Endothelial cell of umbilical vein (primary cell): ENCODE results near the gene APBB1. TPM values are rescaled to one million over a fixed set of nuclear protein-coding genes. Genes with fewer than 3 reads are reported as not detected.

ENCODE experiments used
- BruUV-seq: library from RNA; stranded (reverse); fragments of 400-500 nt; replicated peaks from 2 replicates; lab custom pipeline; 2021; lab: Mats Ljungman, UMichigan
- CTCF ChIA-PET: fragments of 300-600, 350-600 bp; sonication (Branson Sonifier 250); formaldehyde crosslinking; loops from one replicate; lab custom pipeline; 2021; ENCODE audit warnings: antibody characterized with exemption, inconsistent platforms; lab: Charles Lee
- POLR2A ChIA-PET: fragments of 300-600, 350-600 bp; sonication (Branson Sonifier 250); formaldehyde crosslinking; loops from one replicate; lab custom pipeline; 2021; ENCODE audit warnings: antibody characterized with exemption, inconsistent platforms; lab: Charles Lee
- DNase-seq: peaks from one replicate; pipeline ENCODE4 v3.0.0-alpha.2; 2011; ENCODE audit warnings: low read depth, low spot score
- FAIRE-seq: peaks from 2 replicates; lab custom pipeline; 2011; peaks lifted over from hg19 to GRCh38; lab: Jason Lieb, UNC
- H2AFZ ChIP-seq: 2 replicates; pipeline ENCODE4 v1.6.0; 2012; ENCODE audit warnings: low read depth, low read length, control low read depth, inconsistent platforms
- H3K27ac ChIP-seq: 2 replicates; pipeline ENCODE4 v1.5.1; 2011; ENCODE audit warnings: low read depth, mild to moderate bottlenecking, control low read depth, low read length, moderate library complexity; ENCODE audit not compliant: insufficient read depth
- H3K27me3 ChIP-seq, 2 experiments: 2 replicates each; pipeline versions ENCODE4 v1.6.0 to v1.6.1; 2011; ENCODE audit warnings: low read length in 2 of 2, mixed read lengths in 1 of 2; ENCODE audit not compliant: control insufficient read depth in 2 of 2, insufficient read depth in 2 of 2
- H3K36me3 ChIP-seq, 2 experiments: 2 replicates in 1 of 2; 3 replicates in 1 of 2; pipeline ENCODE4 v1.5.1; 2011; ENCODE audit warnings: low read length in 2 of 2, mild to moderate bottlenecking in 1 of 2, moderate library complexity in 1 of 2; ENCODE audit not compliant: control insufficient read depth in 2 of 2, insufficient read depth in 2 of 2; ENCODE audit errors: extremely low read depth in 1 of 2
- H3K4me1 ChIP-seq: 3 replicates; pipeline ENCODE4 v1.5.1; 2011; ENCODE audit warnings: mild to moderate bottlenecking, low read length; ENCODE audit not compliant: control insufficient read depth, insufficient read depth; ENCODE audit errors: extremely low read depth
- H3K4me2 ChIP-seq: 2 replicates; pipeline ENCODE4 v1.6.1; 2011; ENCODE audit warnings: low read length, control low read depth, mixed read lengths; ENCODE audit not compliant: insufficient read depth
- H3K4me3 ChIP-seq, 3 experiments: fragments of 200-600 bp in 1 of 3; sonication (generic), shearing (Covaris generic) in 1 of 3; replicated peaks in 1 of 3; 2 replicates each; pipeline ENCODE4 v1.5.1; 2011 to 2016; ENCODE audit warnings: control low read depth in 3 of 3, low read length in 3 of 3, mild to moderate bottlenecking in 2 of 3, inconsistent platforms in 1 of 3, low read depth in 1 of 3, moderate library complexity in 1 of 3; ENCODE audit not compliant: insufficient read depth in 1 of 3
- H3K79me2 ChIP-seq: 2 replicates; pipeline ENCODE4 v1.6.0; 2012; ENCODE audit warnings: low read length, inconsistent platforms; ENCODE audit not compliant: control insufficient read depth, insufficient read depth
- H3K9ac ChIP-seq: replicated peaks from 2 replicates; pipeline ENCODE3; 2011; ENCODE audit warnings: low read length, control low read depth; ENCODE audit not compliant: insufficient read depth; ENCODE audit errors: extremely low read depth
- H3K9me1 ChIP-seq: replicated peaks from 3 replicates; pipeline ENCODE4 v1.6.0; 2011; ENCODE audit warnings: mild to moderate bottlenecking, low read length; ENCODE audit not compliant: control insufficient read depth, insufficient read depth; ENCODE audit errors: extremely low read depth
- H3K9me3 ChIP-seq: replicated peaks from 2 replicates; pipeline ENCODE4 v1.5.1; 2012; ENCODE audit warnings: low read length, inconsistent platforms; ENCODE audit not compliant: control insufficient read depth, insufficient read depth
- H4K20me1 ChIP-seq: replicated peaks from 2 replicates; pipeline ENCODE3; 2011; ENCODE audit warnings: mild to moderate bottlenecking, low read length; ENCODE audit not compliant: control insufficient read depth, insufficient read depth; ENCODE audit errors: extremely low read depth
- EZH2 ChIP-seq: IDR thresholded peaks from 2 replicates; pipeline ENCODE4 v1.6.1; 2012; ENCODE audit warnings: borderline replicate concordance, low read depth, mild to moderate bottlenecking, moderate library complexity, low read length, inconsistent platforms; ENCODE audit not compliant: severe bottlenecking
- FOS ChIP-seq: IDR thresholded peaks from 2 replicates; pipeline ENCODE4 v1.6.1; 2011; ENCODE audit warnings: mild to moderate bottlenecking, low read length, moderate library complexity, borderline replicate concordance; ENCODE audit not compliant: insufficient read depth
- JUN ChIP-seq: IDR thresholded peaks from 2 replicates; pipeline ENCODE4 v1.6.1; 2011; ENCODE audit warnings: borderline replicate concordance, low read depth; ENCODE audit not compliant: insufficient read length, insufficient read depth
- MYC ChIP-seq: IDR thresholded peaks from one replicate; pipeline ENCODE4 v1.6.1; 2011; ENCODE audit warnings: mild to moderate bottlenecking, low read depth, low read length
- POLR2A ChIP-seq: IDR thresholded peaks from 2 replicates; pipeline ENCODE4 v1.6.1; 2012; ENCODE audit warnings: low read depth, mild to moderate bottlenecking, control low read depth, low read length
- POLR2AphosphoS5 ChIP-seq: IDR thresholded peaks from 2 replicates; pipeline ENCODE4 v1.6.1; 2012; ENCODE audit warnings: low read depth, mild to moderate bottlenecking, control low read depth, low read length, moderate library complexity; ENCODE audit not compliant: insufficient read depth
- dilution Hi-C: fragments of 300-500 bp; cut with MboI; formaldehyde crosslinking; loops from one replicate; pipeline ENCODE4 v1.15.0; 2019; ENCODE audit warnings: low sequenced_read_pairs; ENCODE audit not compliant: extremely low pct_ligation_motif_present
- intact Hi-C: fragments of 100-400 bp; cut with micrococcal nuclease; formaldehyde crosslinking; loops from one replicate; pipeline ENCODE4 v1.10.0; 2022
- polyA plus RNA-seq, 4 experiments: library from polyadenylated mRNA; depleted of rRNA in 3 of 4; stranded (reverse) in 3 of 4; unstranded in 1 of 4; fragments of >200 nt; gene quantifications; 2 replicates each; pipeline versions ENCODE4 v1.2.1 to v1.2.3, GENCODE V29; 2011 to 2012; ENCODE audit warnings: missing spikeins in 1 of 4
- total RNA-seq: library from RNA; stranded (reverse); gene quantifications from 2 replicates; pipeline ENCODE4 v1.2.3, GENCODE V29; 2021
- TF ChIP-seq, protein P1 (sequence below), 2 donors: IDR thresholded peaks; 1 replicate in 1 of 2; 2 replicates in 1 of 2; pipeline ENCODE4 v1.5.1; 2011; ENCODE audit warnings: low read length in 2 of 2, mild to moderate bottlenecking in 2 of 2, moderate library complexity in 2 of 2, control low read depth in 1 of 2, inconsistent platforms in 1 of 2, low read depth in 1 of 2; ENCODE audit not compliant: insufficient read depth in 1 of 2; ENCODE audit errors: extremely low read depth in 1 of 2
- TF ChIP-seq, protein P2 (sequence below): IDR thresholded peaks from 2 replicates; pipeline ENCODE4 v1.6.1; 2011; ENCODE audit not compliant: insufficient read depth, insufficient read length

APBB1 gene
- total and polyA plus RNA-seq, 2 donors (not counting 3 experiments of a cell fraction or from before 2014, with no cell fraction given), result 48.0 to 63.5 TPM

DNA sequence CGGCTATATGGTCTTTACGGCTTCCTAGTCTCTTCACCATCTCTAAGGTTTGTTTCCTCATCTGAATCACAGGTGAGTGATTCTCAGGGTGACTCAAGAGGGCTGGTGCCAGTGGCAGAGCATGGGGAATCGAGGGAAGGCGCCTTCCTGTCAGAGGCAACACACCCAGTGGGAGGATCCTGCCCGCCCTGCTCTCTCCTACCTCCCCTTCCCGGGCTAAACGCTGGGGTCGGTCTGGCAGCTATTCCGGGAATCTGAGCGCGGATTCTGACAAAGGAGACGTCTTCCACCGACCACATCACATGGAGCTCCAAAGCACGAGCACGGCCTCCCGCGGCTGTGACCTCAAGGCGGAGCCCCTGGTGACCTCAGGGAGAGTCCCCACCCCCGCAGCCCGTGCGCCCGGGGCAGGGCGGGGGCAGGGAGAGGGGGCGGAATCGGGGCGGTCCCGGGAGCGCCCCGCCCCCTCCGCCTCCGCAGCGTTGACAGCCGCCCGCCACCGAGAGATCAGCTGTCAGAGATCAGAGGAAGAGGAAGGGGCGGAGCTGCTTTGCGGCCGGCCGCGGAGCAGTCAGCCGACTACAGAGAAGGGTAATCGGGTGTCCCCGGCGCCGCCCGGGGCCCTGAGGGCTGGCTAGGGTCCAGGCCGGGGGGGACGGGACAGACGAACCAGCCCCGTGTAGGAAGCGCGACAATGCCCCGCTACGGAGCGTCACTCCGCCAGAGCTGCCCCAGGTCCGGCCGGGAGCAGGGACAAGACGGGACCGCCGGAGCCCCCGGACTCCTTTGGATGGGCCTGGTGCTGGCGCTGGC lies 28.8 kb downstream of the APBB1 start, which contains the start of gene SMPD1:
TSS of gene SMPD1 (plus strand) at position 570 of the 813 bp plus-strand sequence. CDS start at position 695, 125 bp downstream.
- ChIA-PET CTCF (interaction anchor here (0.7 to 4.7 kb wide), 11 partner anchors 9 to 246 kb away, joined by 3 to 115 read pairs (median 5); no protein-coding TSS in a partner anchor), POLR2A (interaction anchor here (0.6 to 1.9 kb wide), 5 partner anchors 11 to 323 kb away, joined by 3 to 9 read pairs (median 5); partner anchors contain the start of gene APBB1)
- BruUV-seq, result TSS peak; percentile 85
- Histone ChIP-seq H3K9me3 (no peaks in the 10 kb centered on the region), H2AFZ (peak within 1 kb of the TSS; percentile 92), H3K4me3 (peak within 1 kb of the TSS; percentile 71 to 82 (median 72)), H3K79me2 (peaks cover 4% of the 10 kb centered on the region), H3K36me3 (peaks cover 0 to 2% of the 10 kb centered on the region in 2 experiments), H3K9ac (peak within 1 kb of the TSS; percentile 83), H3K4me1 (peaks cover 33% of the 10 kb centered on the region), H3K27me3 (no peaks in the 10 kb centered on the region), H3K9me1 (no peaks in the 10 kb centered on the region), H3K27ac (peak within 1 kb of the TSS; percentile 73), H3K4me2 (peak within 1 kb of the TSS; percentile 88), H4K20me1 (no peaks in the 10 kb centered on the region)
- DNase-seq (peak; percentile 90), FAIRE-seq (peak; percentile 86)
- TF ChIP-seq MYC (no peak), POLR2A (peak; percentile 86), POLR2AphosphoS5 (peak; percentile 96)
- dilution Hi-C loops (no loop called here), intact Hi-C loops (loop anchor here (1.0 to 2.0 kb wide), 6 partner anchors 29 to 245 kb away; partner anchors contain the start of genes APBB1, ARFIP2, CAVIN3 and TIMM10B)

DNA sequence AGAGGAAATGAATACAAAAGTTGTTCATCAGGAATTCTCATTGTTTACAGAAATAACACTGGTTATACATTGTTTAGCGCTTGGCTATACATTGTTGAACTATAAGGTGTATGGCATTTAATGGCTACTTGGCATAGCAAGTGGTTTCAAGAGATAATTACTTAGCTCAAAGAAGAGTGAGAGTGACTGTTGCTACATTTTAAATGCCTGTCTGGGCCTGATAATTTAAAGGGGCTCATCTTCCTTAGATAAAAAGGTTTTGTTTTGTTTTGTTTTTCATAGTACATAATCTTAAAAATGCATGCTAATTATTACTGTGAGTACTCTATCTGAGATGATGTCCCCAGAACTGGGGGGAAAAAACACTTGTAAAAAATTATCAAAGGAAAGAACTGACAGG lies 30.1 kb downstream of the APBB1 start:
- no peak for TF ChIP-seq POLR2A
- no peak for TF ChIP-seq EZH2
- no peak for TF ChIP-seq FOS
- no peak for TF ChIP-seq POLR2AphosphoS5
- no peak for TF ChIP-seq MYC
- TF ChIP-seq JUN, result no peak
- TF ChIP-seq, protein P1, sequence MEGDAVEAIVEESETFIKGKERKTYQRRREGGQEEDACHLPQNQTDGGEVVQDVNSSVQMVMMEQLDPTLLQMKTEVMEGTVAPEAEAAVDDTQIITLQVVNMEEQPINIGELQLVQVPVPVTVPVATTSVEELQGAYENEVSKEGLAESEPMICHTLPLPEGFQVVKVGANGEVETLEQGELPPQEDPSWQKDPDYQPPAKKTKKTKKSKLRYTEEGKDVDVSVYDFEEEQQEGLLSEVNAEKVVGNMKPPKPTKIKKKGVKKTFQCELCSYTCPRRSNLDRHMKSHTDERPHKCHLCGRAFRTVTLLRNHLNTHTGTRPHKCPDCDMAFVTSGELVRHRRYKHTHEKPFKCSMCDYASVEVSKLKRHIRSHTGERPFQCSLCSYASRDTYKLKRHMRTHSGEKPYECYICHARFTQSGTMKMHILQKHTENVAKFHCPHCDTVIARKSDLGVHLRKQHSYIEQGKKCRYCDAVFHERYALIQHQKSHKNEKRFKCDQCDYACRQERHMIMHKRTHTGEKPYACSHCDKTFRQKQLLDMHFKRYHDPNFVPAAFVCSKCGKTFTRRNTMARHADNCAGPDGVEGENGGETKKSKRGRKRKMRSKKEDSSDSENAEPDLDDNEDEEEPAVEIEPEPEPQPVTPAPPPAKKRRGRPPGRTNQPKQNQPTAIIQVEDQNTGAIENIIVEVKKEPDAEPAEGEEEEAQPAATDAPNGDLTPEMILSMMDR (IDR thresholded peaks at IDR 0.05; ENCODE audit: extremely low read depth in 1 of 2, insufficient read depth in 1 of 2, low read depth in 1 of 2, low read length in 2 of 2), result no peak
- TF ChIP-seq, protein P2, sequence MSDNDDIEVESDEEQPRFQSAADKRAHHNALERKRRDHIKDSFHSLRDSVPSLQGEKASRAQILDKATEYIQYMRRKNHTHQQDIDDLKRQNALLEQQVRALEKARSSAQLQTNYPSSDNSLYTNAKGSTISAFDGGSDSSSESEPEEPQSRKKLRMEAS, result no peak
- Histone ChIP-seq H3K27ac (no peak overlapping the region), H3K4me1 (peaks cover 33% of the 10 kb centered on the region), H3K9ac (no peak overlapping the region), H3K36me3 (no peaks in the 10 kb centered on the region), H3K4me3 (no peak overlapping the region), H3K9me3 (no peaks in the 10 kb centered on the region), H3K9me1 (no peaks in the 10 kb centered on the region), H3K4me2 (peak overlapping the region; percentile 88), H3K79me2 (peaks cover 4% of the 10 kb centered on the region), H3K27me3 (no peaks in the 10 kb centered on the region), H4K20me1 (no peaks in the 10 kb centered on the region), H2AFZ (peak overlapping the region; percentile 53)
- BruUV-seq, result no TSS peak
- FAIRE-seq (no peak), DNase-seq (peak; percentile 9)
- intact Hi-C loops, result no loop called here
- dilution Hi-C loops, result no loop called here
- ChIA-PET CTCF (interaction anchor here (0.8 to 4.7 kb wide), 4 partner anchors 11 to 55 kb away, joined by 3 to 115 read pairs (median 14); no protein-coding TSS in a partner anchor), POLR2A (no interaction called here)
